Smooth muscle cell (in vitro differentiated cells): ENCODE results near the gene EYS. TPM values are rescaled to one million over a fixed set of nuclear protein-coding genes. Genes with fewer than 3 reads are reported as not detected.

ENCODE experiments used
- DNase-seq: peaks from one replicate; lab custom pipeline; 2025; ENCODE audit not compliant: unreplicated experiment; lab: John Stamatoyannopoulos, UW
- H2AFZ ChIP-seq: fragments of 200-600 bp; sonication (generic); 2 replicates; pipeline ENCODE4 v1.6.0; 2016; ENCODE audit warnings: antibody characterized with exemption, low read depth, mild to moderate bottlenecking
- H3F3A ChIP-seq: fragments of 200-600 bp; sonication (generic); 2 replicates; pipeline ENCODE4 v1.6.0; 2017; ENCODE audit warnings: antibody characterized with exemption, low read depth
- H3K27ac ChIP-seq: fragments of 200-600 bp; sonication (generic); 2 replicates; pipeline ENCODE4 v1.5.1; 2016; ENCODE audit warnings: low read depth, mild to moderate bottlenecking
- H3K27me3 ChIP-seq: fragments of 200-600 bp; sonication (generic); 2 replicates; pipeline ENCODE4 v1.6.1; 2016; ENCODE audit warnings: low read depth, mild to moderate bottlenecking
- H3K36me3 ChIP-seq: fragments of 200-600 bp; sonication (generic); 2 replicates; pipeline ENCODE4 v1.5.1; 2016; ENCODE audit warnings: low read depth
- H3K4me1 ChIP-seq: fragments of 200-600 bp; sonication (generic); 2 replicates; pipeline ENCODE4 v1.5.1; 2016; ENCODE audit warnings: low read depth
- H3K4me2 ChIP-seq: fragments of 200-600 bp; sonication (generic); 2 replicates; pipeline ENCODE4 v1.6.0; 2016; ENCODE audit warnings: mild to moderate bottlenecking
- H3K4me3 ChIP-seq: fragments of 200-600 bp; sonication (generic); 2 replicates; pipeline ENCODE4 v1.5.1; 2016; ENCODE audit warnings: mild to moderate bottlenecking
- H3K79me2 ChIP-seq: fragments of 200-600 bp; sonication (generic); 2 replicates; pipeline ENCODE4 v1.6.0; 2016; ENCODE audit warnings: low read depth, mild to moderate bottlenecking
- H3K9ac ChIP-seq: fragments of 200-600 bp; sonication (generic); 2 replicates; pipeline ENCODE4 v1.6.0; 2016; ENCODE audit warnings: low read depth
- H3K9me3 ChIP-seq: fragments of 200-600 bp; sonication (generic); replicated peaks from 2 replicates; pipeline ENCODE4 v1.5.1; 2016; ENCODE audit warnings: low read depth
- H4K20me1 ChIP-seq: fragments of 200-600 bp; sonication (generic); 2 replicates; pipeline ENCODE4 v1.6.0; 2016; ENCODE audit warnings: low read depth
- WGBS: methylation state at CpG from one replicate; pipeline ENCODE4 v1.1.7; 2016; ENCODE audit warnings: low lambda C conversion rate; 5-methylcytosine and 5-hydroxymethylcytosine counted together
- polyA plus RNA-seq: library from polyadenylated mRNA; unstranded; fragments of >200 nt; fragmentation: Nextera tagmentation; extraction: Ambion mirVana; gene quantifications from 2 replicates; pipeline ENCODE4 v1.2.1, GENCODE V29; 2016
- total RNA-seq: library from RNA; depleted of rRNA; stranded (reverse); fragments of >200 nt; gene quantifications from 2 replicates; pipeline ENCODE4 v1.2.3, GENCODE V29; 2014
- TF ChIP-seq, protein P1 (sequence below): fragments of 200-600 bp; sonication (generic); IDR thresholded peaks from 2 replicates; pipeline ENCODE4 v1.5.1; 2017; ENCODE audit warnings: borderline replicate concordance, mild to moderate bottlenecking, antibody characterized with exemption; ENCODE audit not compliant: insufficient read depth, poor library complexity, severe bottlenecking

The EYS gene
- total and polyA plus RNA-seq, 2 experiments from 2014 or later, result 0.07 to 0.18 TPM

GRCh38 chr6:64046746-64047208, 1660.2 kb downstream of the EYS start:
- TF ChIP-seq, protein P1, sequence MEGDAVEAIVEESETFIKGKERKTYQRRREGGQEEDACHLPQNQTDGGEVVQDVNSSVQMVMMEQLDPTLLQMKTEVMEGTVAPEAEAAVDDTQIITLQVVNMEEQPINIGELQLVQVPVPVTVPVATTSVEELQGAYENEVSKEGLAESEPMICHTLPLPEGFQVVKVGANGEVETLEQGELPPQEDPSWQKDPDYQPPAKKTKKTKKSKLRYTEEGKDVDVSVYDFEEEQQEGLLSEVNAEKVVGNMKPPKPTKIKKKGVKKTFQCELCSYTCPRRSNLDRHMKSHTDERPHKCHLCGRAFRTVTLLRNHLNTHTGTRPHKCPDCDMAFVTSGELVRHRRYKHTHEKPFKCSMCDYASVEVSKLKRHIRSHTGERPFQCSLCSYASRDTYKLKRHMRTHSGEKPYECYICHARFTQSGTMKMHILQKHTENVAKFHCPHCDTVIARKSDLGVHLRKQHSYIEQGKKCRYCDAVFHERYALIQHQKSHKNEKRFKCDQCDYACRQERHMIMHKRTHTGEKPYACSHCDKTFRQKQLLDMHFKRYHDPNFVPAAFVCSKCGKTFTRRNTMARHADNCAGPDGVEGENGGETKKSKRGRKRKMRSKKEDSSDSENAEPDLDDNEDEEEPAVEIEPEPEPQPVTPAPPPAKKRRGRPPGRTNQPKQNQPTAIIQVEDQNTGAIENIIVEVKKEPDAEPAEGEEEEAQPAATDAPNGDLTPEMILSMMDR, result no peak
- Histone ChIP-seq H3K9me3 (no peaks in the 10 kb centered on the region), H4K20me1 (no peaks in the 10 kb centered on the region), H3K79me2 (no peaks in the 10 kb centered on the region), H2AFZ (no peak overlapping the region), H3K4me1 (no peaks in the 10 kb centered on the region), H3F3A (no peaks in the 10 kb centered on the region), H3K4me3 (no peak overlapping the region), H3K36me3 (no peaks in the 10 kb centered on the region), H3K4me2 (no peak overlapping the region), H3K27me3 (no peaks in the 10 kb centered on the region), H3K9ac (no peak overlapping the region), H3K27ac (no peak overlapping the region)
- WGBS, result 78% methylated on average over 1 of the region's 1 CpG
- no peak for DNase-seq

DNA sequence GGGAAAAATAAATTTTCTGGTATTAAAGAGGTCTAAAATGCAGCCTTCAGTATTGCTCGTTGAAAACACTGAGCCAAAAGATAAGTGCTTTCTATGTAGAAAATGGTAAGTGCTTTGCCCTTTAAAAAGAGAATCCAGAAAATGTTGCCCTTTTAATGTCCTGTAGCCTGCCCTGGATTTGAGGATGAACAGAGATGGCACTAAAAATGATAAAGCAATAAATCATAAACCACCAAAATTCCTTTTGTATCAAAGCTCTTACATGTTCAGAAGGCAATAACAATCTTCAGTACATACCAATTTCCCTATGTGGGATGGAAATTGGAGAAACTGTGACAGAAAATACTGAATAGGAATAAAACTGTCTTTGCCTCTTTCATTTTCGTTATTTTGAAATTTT, 1665.7 kb downstream of the EYS start:
- no peak for DNase-seq
- Histone ChIP-seq H4K20me1 (no peaks in the 10 kb centered on the region), H3K27ac (no peak overlapping the region), H3K36me3 (no peaks in the 10 kb centered on the region), H3F3A (no peaks in the 10 kb centered on the region), H3K9ac (no peak overlapping the region), H3K4me2 (peak overlapping the region; percentile 29), H3K4me3 (no peak overlapping the region), H3K9me3 (no peaks in the 10 kb centered on the region), H3K4me1 (no peaks in the 10 kb centered on the region), H3K27me3 (no peaks in the 10 kb centered on the region), H2AFZ (peak overlapping the region; percentile 46), H3K79me2 (no peaks in the 10 kb centered on the region)
- TF ChIP-seq, protein P1, result no peak
- WGBS, result 62% methylated on average over 2 of the region's 2 CpGs

GRCh38 chr6:64040113-64040512, 1666.9 kb downstream of the EYS start:
- WGBS, result 65% methylated on average over 1 of the region's 1 CpG
- TF ChIP-seq, protein P1, result no peak
- no peaks in the 10 kb centered on the region for H3K4me1 ChIP-seq

GRCh38 chr6:64037427-64037826, 1669.6 kb downstream of the EYS start:
- no peaks in the 10 kb centered on the region for H3K36me3 ChIP-seq
- TF ChIP-seq, protein P1, result no peak
- H3K27ac ChIP-seq, result no peak overlapping the region
- H3F3A ChIP-seq, result peaks cover 15% of the 10 kb centered on the region
- H3K27me3 ChIP-seq, result no peaks in the 10 kb centered on the region
- no peak overlapping the region for H3K9ac ChIP-seq
- WGBS, result 80% methylated on average over 1 of the region's 1 CpG
- no peak for DNase-seq
- no peaks in the 10 kb centered on the region for H3K4me1 ChIP-seq
- H3K4me3 ChIP-seq, result no peak overlapping the region
- H3K79me2 ChIP-seq, result no peaks in the 10 kb centered on the region
- no peaks in the 10 kb centered on the region for H4K20me1 ChIP-seq
- H2AFZ ChIP-seq, result no peak overlapping the region
- H3K4me2 ChIP-seq, result no peak overlapping the region
- H3K9me3 ChIP-seq, result no peaks in the 10 kb centered on the region

More at GRCh38 chr6:64040113-64040512, 1666.9 kb downstream of the EYS start:
- no peaks in the 10 kb centered on the region for H3K79me2 ChIP-seq
- H3K9ac ChIP-seq, result no peak overlapping the region
- H3K4me2 ChIP-seq, result peak overlapping the region; percentile 36
- peaks cover 9% of the 10 kb centered on the region for H3F3A ChIP-seq
- H4K20me1 ChIP-seq, result no peaks in the 10 kb centered on the region
- no peak overlapping the region for H3K27ac ChIP-seq
- H2AFZ ChIP-seq, result peak overlapping the region; percentile 51
- H3K9me3 ChIP-seq, result no peaks in the 10 kb centered on the region
- H3K27me3 ChIP-seq, result no peaks in the 10 kb centered on the region
- DNase-seq, result no peak
- no peak overlapping the region for H3K4me3 ChIP-seq
- H3K36me3 ChIP-seq, result no peaks in the 10 kb centered on the region
